ENCODE measurements around the gene SIX6.
"Not testable (repeated sequence)": the region's sequence is repeated elsewhere in the genome, so short reads cannot be mapped to it uniquely, and the experiment has no call there.

The SIX6 gene

DNA sequence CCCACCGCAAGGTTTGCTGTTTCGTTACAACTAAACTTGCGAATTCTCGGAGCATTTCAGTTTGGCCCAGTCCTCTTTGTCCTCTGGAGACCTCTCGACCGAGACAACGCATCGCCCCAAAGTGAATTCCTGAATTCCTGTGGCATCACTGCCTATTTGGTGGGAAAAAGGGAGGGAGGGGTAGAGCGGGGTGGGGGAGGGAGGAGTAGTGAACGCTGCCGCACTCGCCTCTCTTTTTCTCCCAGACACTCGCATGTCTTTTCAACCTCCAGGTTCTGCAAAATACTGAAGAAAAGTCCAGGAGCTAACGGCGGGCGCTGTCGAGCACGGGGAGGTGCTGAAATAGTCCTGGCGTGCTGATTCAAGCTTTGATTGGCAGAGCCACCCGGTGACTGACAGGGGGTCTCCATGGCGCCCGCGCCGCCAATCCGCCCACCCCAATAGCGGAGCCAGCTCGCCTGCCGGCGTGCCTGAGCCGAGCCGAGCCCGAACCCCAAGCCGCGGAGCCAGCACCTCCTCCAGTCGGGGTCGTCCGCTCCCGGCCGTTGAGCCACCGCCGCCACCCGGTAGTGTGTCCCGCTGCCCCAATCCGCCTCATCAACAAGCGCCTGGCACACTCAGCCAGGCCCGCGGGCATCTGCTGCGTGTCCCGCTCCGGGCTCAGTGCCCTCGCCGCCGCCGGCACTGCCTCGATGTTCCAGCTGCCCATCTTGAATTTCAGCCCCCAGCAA, at the start of gene SIX6:
SIX6 (plus strand) TSS at position 440 of the 731 bp plus-strand sequence; CDS start at position 693, 253 bp downstream.
- DNase-seq (ENCODE audit: low read depth): no peak

DNA sequence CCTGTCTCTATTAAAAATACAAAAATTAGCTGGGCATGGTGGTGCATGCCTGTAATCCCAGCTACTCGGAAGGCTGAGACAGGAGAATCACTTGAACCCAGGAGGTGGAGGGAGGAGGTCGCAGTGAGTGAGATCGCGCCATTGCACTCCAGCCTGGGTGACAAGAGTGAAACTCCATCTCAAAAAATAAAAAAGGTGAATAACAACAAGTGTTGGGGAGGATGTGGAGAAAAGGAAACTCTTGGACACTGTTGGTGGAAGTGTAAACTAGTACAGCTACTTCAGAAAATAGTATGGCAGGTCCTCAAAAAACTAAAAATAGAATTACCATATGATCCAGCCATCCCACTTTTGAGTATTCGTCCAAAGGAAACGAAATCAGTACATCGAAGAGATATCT, 28.7 kb upstream of the SIX6 start:
- DNase-seq (ENCODE audit: low read depth): not testable (repeated sequence)

GRCh38 chr14:60482743-60483142, 26.2 kb upstream of the SIX6 start:
- DNase-seq (ENCODE audit: low read depth): no peak

DNA sequence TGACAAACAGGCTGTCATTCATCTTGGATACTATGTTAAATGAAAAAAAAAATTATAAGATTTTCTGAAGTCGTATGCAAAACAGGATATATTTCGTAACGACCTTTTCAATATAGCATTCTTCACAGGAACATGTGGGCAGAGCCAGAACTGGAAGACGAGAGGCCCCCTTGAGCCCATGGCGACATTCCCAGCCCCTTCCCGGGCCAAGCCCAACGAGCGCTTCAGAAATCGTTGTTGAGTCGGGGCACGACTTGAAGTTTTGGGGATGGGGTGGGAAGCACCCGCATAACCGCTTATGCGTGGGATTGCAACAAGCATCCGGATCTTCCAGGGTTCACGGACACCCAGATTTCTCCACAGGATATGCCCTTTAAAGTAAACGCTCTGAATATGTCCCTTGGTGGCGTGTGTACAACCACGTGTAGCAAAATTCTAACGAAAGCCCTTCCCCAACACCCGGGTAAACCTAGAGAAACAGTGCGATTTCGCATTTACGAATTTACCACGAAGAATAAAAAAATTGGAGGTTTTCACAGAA, 23.8 kb upstream of the SIX6 start:
- DNase-seq (ENCODE audit: low read depth): no peak

DNA sequence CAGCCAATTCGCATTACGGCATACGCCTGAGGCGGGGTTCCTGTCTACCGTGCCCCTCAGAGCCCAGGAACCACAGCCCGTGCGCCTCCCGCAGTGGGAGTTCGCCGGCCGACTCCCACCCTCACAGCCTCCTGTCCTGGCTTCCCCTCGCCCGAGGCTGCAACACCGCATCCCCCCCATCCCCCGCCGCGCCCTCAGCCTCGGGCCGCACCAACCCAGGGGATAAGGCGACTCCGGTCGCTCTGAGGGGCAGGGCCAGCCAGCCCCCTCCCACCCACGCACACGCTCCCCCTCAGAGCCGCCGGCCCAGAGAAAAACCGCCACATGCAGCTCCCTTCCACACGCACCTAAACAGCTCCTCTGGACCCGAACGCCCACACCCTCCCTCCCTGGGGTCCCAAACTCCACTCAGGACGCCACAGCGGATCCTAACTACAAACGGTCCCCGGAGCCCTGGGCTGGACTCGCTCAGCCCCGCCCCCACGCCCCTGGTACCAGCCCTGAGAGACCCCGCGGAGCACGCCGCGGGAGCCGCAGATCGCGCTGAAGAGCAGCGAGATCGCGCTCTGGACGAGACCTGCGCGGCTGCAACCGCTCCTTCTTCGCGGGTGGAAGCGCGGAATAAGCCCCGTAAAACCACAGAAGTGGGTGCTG, 23.2 kb upstream of the SIX6 start, which contains the start of gene C14orf39:
C14orf39 (minus strand) TSS at position 466 of the 654 bp plus-strand sequence. CDS start 985 bp downstream, outside the sequence.
- DNase-seq (ENCODE audit: low read depth): no peak

GRCh38 chr14:60487211-60487610, 21.7 kb upstream of the SIX6 start:
- no peak for DNase-seq (ENCODE audit: low read depth)

DNA sequence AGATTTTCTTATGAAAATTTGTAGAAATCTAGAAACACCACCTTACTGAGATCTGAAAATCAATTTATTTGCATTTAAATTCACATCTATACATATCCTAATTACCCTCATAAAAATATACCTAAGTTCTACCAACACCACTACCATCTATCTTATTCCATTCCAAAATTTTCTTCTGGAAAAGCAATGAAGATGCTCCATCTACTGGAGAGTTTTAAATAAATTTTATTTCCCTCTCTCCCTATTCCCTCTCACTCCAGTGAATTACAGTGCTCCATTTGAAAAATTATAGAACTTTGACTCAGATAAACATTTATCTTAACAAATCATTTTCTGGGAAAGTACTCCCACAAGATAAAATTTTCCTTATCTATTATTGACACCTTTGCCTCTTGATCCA, 20.8 kb upstream of the SIX6 start:
- DNase-seq (ENCODE audit: low read depth): no peak

GRCh38 chr14:60490270-60490669, 18.7 kb upstream of the SIX6 start:
- no peak for DNase-seq (ENCODE audit: low read depth)

DNA sequence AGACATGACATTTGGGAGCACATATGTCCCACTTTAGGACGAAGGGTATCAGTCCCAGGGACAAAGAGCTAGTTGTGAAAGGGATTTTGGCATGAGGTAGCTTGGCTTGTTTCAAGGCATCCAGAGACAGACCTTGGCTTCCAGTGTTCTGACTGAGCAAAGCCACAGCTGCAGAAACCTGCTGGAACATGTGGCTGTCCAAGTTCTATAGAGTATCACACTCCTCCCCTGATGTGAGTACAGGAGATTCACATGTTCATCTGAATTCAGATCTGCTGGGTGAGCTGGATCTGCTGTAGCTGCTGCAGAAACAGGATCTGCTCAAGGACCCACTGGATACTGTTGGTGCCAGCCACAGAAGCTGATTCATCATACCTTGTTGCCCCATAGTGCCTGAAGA, 13.0 kb upstream of the SIX6 start:
- no peak for DNase-seq (ENCODE audit: low read depth)

GRCh38 chr14:60502541-60502940, 6.4 kb upstream of the SIX6 start:
- no peak for DNase-seq (ENCODE audit: low read depth)

- no peak for DNase-seq (ENCODE audit: low read depth)
These were observed 3.5 kb upstream of the SIX6 start for GRCh38 chr14:60505448-60505847.

GRCh38 chr14:60506010-60506409, 2.9 kb upstream of the SIX6 start:
- no peak for DNase-seq (ENCODE audit: low read depth)

DNA sequence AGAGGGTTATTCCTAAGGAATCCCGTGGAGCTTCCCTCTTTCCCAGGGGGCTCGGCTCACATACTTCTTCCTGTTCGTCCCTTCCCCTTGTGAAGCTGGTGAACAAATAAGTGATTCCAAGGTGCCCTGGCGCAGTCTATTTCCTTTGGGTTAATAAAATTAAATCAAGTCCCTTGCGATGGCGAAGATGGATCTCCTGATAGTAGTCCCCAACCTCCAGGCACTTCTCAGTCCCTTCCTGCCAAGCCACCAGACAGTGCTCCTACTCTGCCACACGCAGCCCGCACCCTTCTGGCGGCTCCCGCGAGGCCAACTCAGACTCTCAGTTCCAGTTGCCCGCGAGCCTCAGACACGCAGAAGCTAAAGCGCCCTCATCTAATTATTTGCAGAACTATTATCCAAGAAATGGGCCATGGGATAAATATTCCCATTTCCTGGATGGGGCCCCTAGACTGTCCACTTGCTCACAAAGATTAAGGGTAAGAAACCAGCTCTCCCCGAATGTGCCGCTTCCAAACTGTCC, 2.4 kb upstream of the SIX6 start:
- DNase-seq (ENCODE audit: low read depth): no peak

GRCh38 chr14:60506985-60507829, 1.7 kb upstream of the SIX6 start:
- DNase-seq (ENCODE audit: low read depth): no peak

GRCh38 chr14:60508363-60508706, 611 bp upstream of the SIX6 start:
- no peak for DNase-seq (ENCODE audit: low read depth)

- DNase-seq (ENCODE audit: low read depth): no peak
These were observed 700 bp downstream of the SIX6 start for GRCh38 chr14:60509438-60510253.

DNA sequence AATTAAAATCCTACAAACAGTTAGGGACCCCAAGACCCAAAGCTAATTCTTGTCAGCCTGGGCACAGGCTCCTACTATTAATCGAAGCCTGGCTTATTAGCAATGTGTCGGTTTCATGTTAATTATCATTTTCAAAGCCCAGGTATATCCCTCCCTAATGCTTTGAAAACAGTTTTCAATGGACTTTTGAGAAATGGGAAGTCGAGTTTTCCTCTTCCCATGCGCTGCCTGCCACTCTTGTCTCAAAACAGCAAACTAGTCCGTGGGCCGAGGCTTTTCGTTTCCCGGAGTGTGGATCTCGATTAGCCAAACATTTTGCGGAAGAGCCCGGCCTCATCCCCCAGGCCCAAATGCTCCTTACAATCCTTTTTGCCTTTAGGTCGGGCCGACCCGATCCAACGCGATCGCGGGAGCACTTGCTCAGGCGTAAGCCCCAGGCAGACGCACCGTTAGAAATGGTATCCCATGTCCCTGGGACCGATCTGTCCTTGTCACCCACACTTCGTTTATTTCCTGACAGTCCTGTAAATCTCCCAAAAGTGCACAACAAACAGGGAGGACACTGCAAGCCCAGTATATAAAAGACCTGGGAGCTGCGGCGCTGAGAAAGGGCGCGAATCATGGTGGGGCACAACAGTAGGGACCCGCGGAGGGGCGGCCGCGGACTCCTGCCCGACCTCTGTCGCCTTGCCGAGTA, 1.5 kb downstream of the SIX6 start:
- no peak for DNase-seq (ENCODE audit: low read depth)

DNA sequence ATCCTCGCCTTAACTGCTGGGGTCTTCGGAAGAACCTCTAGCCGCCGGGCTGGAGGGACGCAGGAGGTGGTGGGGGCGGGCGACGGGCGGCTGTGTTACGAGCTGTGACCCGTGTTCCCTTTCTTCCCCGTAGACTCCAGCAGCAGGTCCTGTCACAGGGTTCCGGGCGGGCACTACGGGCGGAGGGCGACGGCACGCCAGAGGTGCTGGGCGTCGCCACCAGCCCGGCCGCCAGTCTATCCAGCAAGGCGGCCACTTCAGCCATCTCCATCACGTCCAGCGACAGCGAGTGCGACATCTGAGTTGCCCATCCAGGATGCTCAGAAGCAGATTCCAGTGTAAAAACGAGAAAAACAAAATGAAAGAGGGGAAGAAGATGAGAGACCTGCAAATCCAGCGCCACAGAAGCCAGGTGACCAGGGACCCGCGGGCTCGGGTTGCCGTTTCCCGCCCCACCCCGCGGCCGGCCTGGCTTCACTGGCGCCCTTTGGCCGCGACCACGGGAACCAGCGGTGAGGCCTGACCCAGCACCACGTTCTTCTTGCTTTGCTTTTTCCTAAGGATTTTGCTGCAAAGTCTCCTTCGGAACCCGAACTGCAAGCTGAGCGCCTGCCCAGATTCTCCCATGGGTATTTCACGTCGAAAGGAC, 2.1 kb downstream of the SIX6 start:
- no peak for DNase-seq (ENCODE audit: low read depth)

GRCh38 chr14:60512126-60512525, 3.2 kb downstream of the SIX6 start:
- DNase-seq (ENCODE audit: low read depth): no peak

DNA sequence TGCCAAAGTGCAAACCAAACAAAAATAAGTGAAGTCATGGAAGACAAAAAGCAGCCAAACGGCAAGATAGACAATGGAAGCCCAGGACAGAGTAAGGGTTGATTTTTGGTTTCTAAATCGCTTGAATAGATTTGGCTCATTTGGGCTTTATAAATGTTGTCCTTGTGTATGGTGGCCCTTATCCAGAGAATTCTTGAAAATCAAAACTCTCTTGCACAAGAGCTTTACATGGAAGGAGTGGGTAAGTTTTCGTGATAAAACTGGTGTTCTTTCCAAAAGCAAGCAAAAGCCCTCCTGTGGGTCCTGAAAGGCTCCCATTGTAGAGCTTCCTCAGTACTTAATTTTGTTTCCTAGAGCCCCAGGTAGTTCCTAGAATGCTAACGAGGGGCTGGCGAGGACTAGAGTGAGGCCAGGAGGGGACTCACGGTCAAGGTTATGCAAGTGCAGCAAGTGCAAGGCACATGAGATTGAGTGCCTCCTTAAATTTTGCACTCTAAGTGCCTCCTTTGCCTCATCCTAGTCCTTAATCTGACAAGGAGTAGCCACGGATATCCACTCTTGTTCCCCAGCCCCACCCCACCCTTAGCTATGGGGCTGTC, 4.1 kb downstream of the SIX6 start:
- DNase-seq (ENCODE audit: low read depth): no peak

Measured in activated T-cell treated with anti-CD3 and anti-CD28 coated beads for 1 hour (primary cell).